H9 (cell line): ENCODE measurements around the gene ATXN10. TPM values are rescaled to one million over a fixed set of nuclear protein-coding genes. Genes with fewer than 3 reads are reported as not detected.

Source experiments
- DNase-seq: peaks from one replicate; pipeline ENCODE4 v3.0.0-alpha.2; 2017
- H2AFZ ChIP-seq: one replicate; pipeline ENCODE4 v1.6.1; 2013; ENCODE audit warnings: mild to moderate bottlenecking, low read length, control low read depth, moderate library complexity
- H2AK5ac ChIP-seq: 2 replicates; pipeline ENCODE4 v1.6.1; 2013; ENCODE audit warnings: low read length, control low read depth, mixed read lengths; ENCODE audit not compliant: insufficient read length
- H2BK120ac ChIP-seq: one replicate; pipeline ENCODE4 v1.6.1; 2013; ENCODE audit warnings: low read depth, mild to moderate bottlenecking, low read length, control low read depth, inconsistent platforms; ENCODE audit not compliant: poor library complexity, severe bottlenecking
- H2BK12ac ChIP-seq: 2 replicates; pipeline ENCODE4 v1.6.1; 2013; ENCODE audit warnings: low read length, control low read depth, mixed read lengths, low read depth; ENCODE audit not compliant: insufficient read length
- H2BK15ac ChIP-seq: 2 replicates; pipeline ENCODE4 v1.6.1; 2013; ENCODE audit warnings: low read depth, low read length, control low read depth
- H2BK20ac ChIP-seq: one replicate; pipeline ENCODE4 v1.6.1; 2013; ENCODE audit warnings: low read depth, mild to moderate bottlenecking, low read length, control low read depth, inconsistent platforms; ENCODE audit not compliant: poor library complexity, severe bottlenecking
- H2BK5ac ChIP-seq: 2 replicates; pipeline ENCODE4 v1.6.1; 2013; ENCODE audit warnings: low read length, control low read depth, mixed read lengths; ENCODE audit not compliant: insufficient read length
- H3K14ac ChIP-seq: 2 replicates; pipeline ENCODE4 v1.6.1; 2013; ENCODE audit warnings: low read length, control low read depth; ENCODE audit not compliant: insufficient read depth
- H3K18ac ChIP-seq: 2 replicates; pipeline ENCODE4 v1.6.1; 2013; ENCODE audit warnings: low read depth, mild to moderate bottlenecking, mixed read lengths, low read length, control low read depth; ENCODE audit not compliant: insufficient read length
- H3K23ac ChIP-seq: 2 replicates; pipeline ENCODE4 v1.6.1; 2013; ENCODE audit warnings: low read length, control low read depth, mixed read lengths, low read depth; ENCODE audit not compliant: insufficient read length
- H3K23me2 ChIP-seq: 2 replicates; pipeline ENCODE4 v1.6.1; 2013; ENCODE audit warnings: low read depth, mild to moderate bottlenecking, mixed read lengths, low read length, control low read depth; ENCODE audit not compliant: insufficient read length, poor library complexity, severe bottlenecking
- H3K27ac ChIP-seq: 2 replicates; pipeline ENCODE4 v1.5.1; 2013; ENCODE audit warnings: low read length, control low read depth, mixed read lengths, low read depth; ENCODE audit not compliant: insufficient read length
- H3K27me3 ChIP-seq: 2 replicates; pipeline ENCODE4 v1.6.1; 2013; ENCODE audit warnings: low read length, control low read depth, inconsistent platforms; ENCODE audit not compliant: insufficient read depth
- H3K4ac ChIP-seq: 2 replicates; pipeline ENCODE4 v1.6.1; 2013; ENCODE audit warnings: low read depth, mild to moderate bottlenecking, control low read depth, inconsistent platforms, low read length, moderate library complexity
- H3K4me1 ChIP-seq: 2 replicates; pipeline ENCODE4 v1.6.1; 2013; ENCODE audit warnings: low read length, control low read depth, inconsistent platforms; ENCODE audit not compliant: insufficient read depth
- H3K4me2 ChIP-seq: 2 replicates; pipeline ENCODE4 v1.6.1; 2013; ENCODE audit warnings: low read length, control low read depth, mixed read lengths; ENCODE audit not compliant: insufficient read length, insufficient read depth
- H3K56ac ChIP-seq: 2 replicates; pipeline ENCODE4 v1.6.1; 2013; ENCODE audit warnings: low read depth, mild to moderate bottlenecking, mixed read lengths, low read length, control low read depth; ENCODE audit not compliant: insufficient read length
- H3K79me1 ChIP-seq: 2 replicates; pipeline ENCODE4 v1.6.1; 2013; ENCODE audit warnings: low read depth, mild to moderate bottlenecking, moderate library complexity, low read length, control low read depth, inconsistent platforms; ENCODE audit not compliant: insufficient read depth, poor library complexity, severe bottlenecking
- H3K79me2 ChIP-seq: 2 replicates; pipeline ENCODE4 v1.6.1; 2013; ENCODE audit warnings: low read length, control low read depth, inconsistent platforms; ENCODE audit not compliant: insufficient read depth
- H3K9ac ChIP-seq: 2 replicates; pipeline ENCODE4 v1.6.1; 2013; ENCODE audit warnings: low read length, control low read depth, mixed read lengths; ENCODE audit not compliant: insufficient read length; ENCODE audit errors: extremely low read depth
- H3K9me3 ChIP-seq: one replicate; pipeline ENCODE4 v1.6.1; 2013; ENCODE audit warnings: low read depth, low read length, inconsistent platforms; ENCODE audit not compliant: control insufficient read depth
- H3T11ph ChIP-seq: one replicate; pipeline ENCODE4 v1.6.1; 2013; ENCODE audit warnings: mild to moderate bottlenecking, low read length, control low read depth, inconsistent platforms
- H4K20me1 ChIP-seq: one replicate; pipeline ENCODE4 v1.6.1; 2013; ENCODE audit not compliant: control insufficient read depth, insufficient read length, insufficient read depth
- H4K5ac ChIP-seq: 2 replicates; pipeline ENCODE4 v1.6.1; 2013; ENCODE audit warnings: low read depth, mild to moderate bottlenecking, mixed read lengths, low read length, control low read depth; ENCODE audit not compliant: insufficient read length
- H4K8ac ChIP-seq: replicated peaks from 2 replicates; pipeline ENCODE4 v1.6.1; 2013; ENCODE audit warnings: low read length, control low read depth, mixed read lengths, low read depth; ENCODE audit not compliant: insufficient read length
- H4K91ac ChIP-seq: 2 replicates; pipeline ENCODE4 v1.6.1; 2013; ENCODE audit warnings: low read depth, mild to moderate bottlenecking, moderate library complexity, mixed read lengths, low read length, control low read depth; ENCODE audit not compliant: insufficient read length
- H3K27ac Mint-ChIP-seq, 3 experiments: 2 replicates in 2 of 3; 3 replicates in 1 of 3; pipeline ENCODE4 v1.8.0; 2020 to 2021; ENCODE audit warnings: mixed read lengths in 3 of 3, mild to moderate bottlenecking in 1 of 3, moderate library complexity in 1 of 3
- H3K27me3 Mint-ChIP-seq: 2 replicates; pipeline ENCODE4 v1.8.0; 2021; ENCODE audit warnings: low read depth, mild to moderate bottlenecking, moderate library complexity, mixed read lengths
- H3K36me3 Mint-ChIP-seq, 3 experiments: 2 replicates in 2 of 3; 3 replicates in 1 of 3; pipeline ENCODE4 v1.8.0; 2020 to 2021; ENCODE audit warnings: low read depth in 3 of 3, mixed read lengths in 3 of 3; ENCODE audit not compliant: insufficient read depth in 1 of 3
- H3K4me1 Mint-ChIP-seq, 2 experiments: 2 replicates each; pipeline ENCODE4 v1.8.0; 2020; ENCODE audit warnings: mixed read lengths in 2 of 2
- H3K4me3 Mint-ChIP-seq, 2 experiments: 2 replicates in 1 of 2; 3 replicates in 1 of 2; pipeline ENCODE4 v1.8.0; 2020 to 2021; ENCODE audit warnings: mild to moderate bottlenecking in 2 of 2, mixed read lengths in 2 of 2, moderate library complexity in 1 of 2
- H3K9me3 Mint-ChIP-seq, 2 experiments: 2 replicates in 1 of 2; 3 replicates in 1 of 2; pipeline ENCODE4 v1.8.0; 2020; ENCODE audit warnings: mild to moderate bottlenecking in 2 of 2, mixed read lengths in 2 of 2, moderate library complexity in 1 of 2
- WGBS: extraction: QIAGEN DNeasy Blood & Tissue Kit; methylation state at CpG from one replicate; pipeline ENCODE4 v1.1.7; 2013; ENCODE audit warnings: missing lambda C conversion rate, low lambda C conversion rate, mixed read lengths; ENCODE audit not compliant: insufficient read length; ENCODE audit errors: extremely low coverage; 5-methylcytosine and 5-hydroxymethylcytosine counted together
- total RNA-seq: library from RNA; stranded (reverse); gene quantifications from 2 replicates; pipeline ENCODE4 v1.2.1, GENCODE V29; 2021
- TF ChIP-seq, protein P1 (sequence below): fragments of 200-600 bp; sonication (generic); conservative IDR thresholded peaks from 3 replicates; pipeline ENCODE4 v1.8.0; 2021; ENCODE audit warnings: antibody characterized with exemption, mild to moderate bottlenecking

ATXN10 gene
- total RNA-seq, 1 experiment from 2014 or later, result 210 TPM

DNA sequence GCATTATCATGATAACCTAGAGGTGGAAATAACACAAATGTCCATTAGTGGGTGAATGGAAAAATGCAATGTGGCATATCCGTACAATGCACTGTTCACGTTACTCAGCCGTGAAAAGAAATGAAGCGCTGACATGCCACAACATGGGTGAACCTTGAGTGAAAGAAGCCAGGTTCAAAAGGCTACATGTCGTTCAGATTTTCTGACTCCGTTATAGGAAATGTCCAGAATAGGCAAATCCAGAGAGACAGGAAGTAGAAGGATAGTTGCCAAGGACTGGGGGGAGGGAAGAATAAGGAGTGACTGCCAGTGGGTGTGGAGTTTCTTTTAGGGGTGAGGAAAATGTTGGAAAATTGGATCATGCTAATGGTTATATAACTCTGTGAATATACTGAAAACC lies 133.8 kb downstream of the ATXN10 start:
- H3K23ac ChIP-seq, result no peak overlapping the region
- H2BK12ac ChIP-seq, result no peak overlapping the region
- Mint-ChIP-seq H3K27me3 (no peaks in the 10 kb centered on the region), H3K4me1 (peaks cover 0 to 3% of the 10 kb centered on the region in 2 experiments; a peak in 1 of 4 replicates), H3K4me3 (no peak overlapping the region), H3K27ac (peak overlapping the region in 1 of 3 experiments; percentile 42; a peak in 1 of 7 replicates), H3K9me3 (no peaks in the 10 kb centered on the region), H3K36me3 (peaks cover 6 to 13% (median 11%) of the 10 kb centered on the region in 3 experiments; a peak in 5 of 7 replicates)
- no peaks in the 10 kb centered on the region for H3K79me2 ChIP-seq
- H4K5ac ChIP-seq, result no peak overlapping the region
- H3K9me3 ChIP-seq, result no peaks in the 10 kb centered on the region
- H3K4me2 ChIP-seq, result no peak overlapping the region
- H3K27ac ChIP-seq, result no peak overlapping the region
- H3K27me3 ChIP-seq, result no peaks in the 10 kb centered on the region
- no peak overlapping the region for H4K8ac ChIP-seq
- no peaks in the 10 kb centered on the region for H3K79me1 ChIP-seq
- H4K20me1 ChIP-seq, result no peaks in the 10 kb centered on the region
- H3K4ac ChIP-seq, result no peak overlapping the region
- no peaks in the 10 kb centered on the region for H3K23me2 ChIP-seq
- no peak overlapping the region for H4K91ac ChIP-seq
- H2AK5ac ChIP-seq, result no peak overlapping the region
- no peak overlapping the region for H3T11ph ChIP-seq
- H2AFZ ChIP-seq, result no peak overlapping the region
- H3K4me1 ChIP-seq, result no peaks in the 10 kb centered on the region
- H3K9ac ChIP-seq, result no peak overlapping the region
- TF ChIP-seq, protein P1, sequence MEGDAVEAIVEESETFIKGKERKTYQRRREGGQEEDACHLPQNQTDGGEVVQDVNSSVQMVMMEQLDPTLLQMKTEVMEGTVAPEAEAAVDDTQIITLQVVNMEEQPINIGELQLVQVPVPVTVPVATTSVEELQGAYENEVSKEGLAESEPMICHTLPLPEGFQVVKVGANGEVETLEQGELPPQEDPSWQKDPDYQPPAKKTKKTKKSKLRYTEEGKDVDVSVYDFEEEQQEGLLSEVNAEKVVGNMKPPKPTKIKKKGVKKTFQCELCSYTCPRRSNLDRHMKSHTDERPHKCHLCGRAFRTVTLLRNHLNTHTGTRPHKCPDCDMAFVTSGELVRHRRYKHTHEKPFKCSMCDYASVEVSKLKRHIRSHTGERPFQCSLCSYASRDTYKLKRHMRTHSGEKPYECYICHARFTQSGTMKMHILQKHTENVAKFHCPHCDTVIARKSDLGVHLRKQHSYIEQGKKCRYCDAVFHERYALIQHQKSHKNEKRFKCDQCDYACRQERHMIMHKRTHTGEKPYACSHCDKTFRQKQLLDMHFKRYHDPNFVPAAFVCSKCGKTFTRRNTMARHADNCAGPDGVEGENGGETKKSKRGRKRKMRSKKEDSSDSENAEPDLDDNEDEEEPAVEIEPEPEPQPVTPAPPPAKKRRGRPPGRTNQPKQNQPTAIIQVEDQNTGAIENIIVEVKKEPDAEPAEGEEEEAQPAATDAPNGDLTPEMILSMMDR, result no peak
- H2BK20ac ChIP-seq, result no peak overlapping the region
- H3K56ac ChIP-seq, result no peak overlapping the region
- no CpG with 5 or more reads among the region's 6 CpGs for WGBS
- H2BK120ac ChIP-seq, result no peak overlapping the region
- no peak overlapping the region for H3K14ac ChIP-seq
- H2BK5ac ChIP-seq, result no peak overlapping the region
- H2BK15ac ChIP-seq, result no peak overlapping the region
- no peak overlapping the region for H3K18ac ChIP-seq
- no peak for DNase-seq
